Colonic mucosa (tissue), 4 donors: Measurements from ENCODE around the gene KPNB1. TPM values are rescaled to one million over a fixed set of nuclear protein-coding genes. Genes with fewer than 3 reads are reported as not detected.

ENCODE experiments used
- DNase-seq: peaks from one replicate; pipeline ENCODE4 v3.0.0-alpha.2; 2020
- H3K27ac ChIP-seq: fragments of 200-600 bp; one replicate; pipeline ENCODE4 v1.8.0; 2021
- H3K27me3 ChIP-seq: fragments of 200-600 bp; one replicate; pipeline ENCODE4 v1.8.0; 2021
- H3K36me3 ChIP-seq: fragments of 200-600 bp; one replicate; pipeline ENCODE4 v1.8.0; 2021
- H3K4me1 ChIP-seq: fragments of 200-600 bp; one replicate; pipeline ENCODE4 v1.8.0; 2021; ENCODE audit warnings: mild to moderate bottlenecking
- H3K4me3 ChIP-seq: fragments of 200-600 bp; one replicate; pipeline ENCODE4 v1.8.0; 2021
- H3K9ac ChIP-seq, 2 donors: one replicate each; pipeline ENCODE4 v1.7.0; 2013; ENCODE audit warnings: control low read depth in 2 of 2, low read depth in 2 of 2, low read length in 2 of 2
- H3K9me3 ChIP-seq: fragments of 200-600 bp; one replicate; pipeline ENCODE4 v1.8.0; 2021
- CTCF ChIP-seq: fragments of 200-600 bp; IDR thresholded peaks from one replicate; pipeline ENCODE4 v1.8.0; 2022; ENCODE audit warnings: antibody characterized with exemption, mild to moderate bottlenecking
- intact Hi-C: fragments of 100-400 bp; cut with DNase I; formaldehyde crosslinking; loops from one replicate; pipeline ENCODE4 v1.14.1; 2022
- total RNA-seq, 2 donors: library from RNA; stranded (reverse); fragmentation: NEBNext Ultra II Directional in 1 of 2; extraction: Animal tissue kit (Norgen Biotek cat#: 25700) in 1 of 2; gene quantifications; one replicate each; pipeline ENCODE4 v1.2.1, GENCODE V29; 2021
- donor health status: healthy.
- donor health status: DM: no; HTN: no; CAD: no.
- donor health status: DM: no; HTN: no; CAD: no.

The KPNB1 gene
- total RNA-seq, 2 donors from 2014 or later = 247 to 356 TPM

- intact Hi-C loops = no loop called here
- Histone ChIP-seq H3K4me1 (no peaks in the 10 kb centered on the region), H3K9me3 (no peaks in the 10 kb centered on the region), H3K4me3 (no peak overlapping the region), H3K27ac (no peak overlapping the region), H3K27me3 (no peaks in the 10 kb centered on the region), H3K36me3 (peaks cover 9% of the 10 kb centered on the region), H3K9ac (no peak overlapping the region)
- DNase-seq = no peak
- no peak for TF ChIP-seq CTCF
These were observed 28.2 kb upstream of the KPNB1 start for GRCh38 chr17:47621293-47622179.

- DNase-seq = no peak
- Histone ChIP-seq H3K9me3 (no peaks in the 10 kb centered on the region), H3K27me3 (no peaks in the 10 kb centered on the region), H3K9ac (no peak overlapping the region), H3K27ac (no peak overlapping the region), H3K36me3 (peaks cover 9% of the 10 kb centered on the region), H3K4me1 (no peaks in the 10 kb centered on the region), H3K4me3 (no peak overlapping the region)
- intact Hi-C loops = no loop called here
- TF ChIP-seq CTCF = no peak
These were observed 27.6 kb upstream of the KPNB1 start for GRCh38 chr17:47622180-47622549.

GRCh38 chr17:47624727-47625068 is 25.0 kb upstream of the KPNB1 start:
- TF ChIP-seq CTCF = no peak
- H3K36me3 ChIP-seq = no peaks in the 10 kb centered on the region

GRCh38 chr17:47628014-47628566 is 21.6 kb upstream of the KPNB1 start:
- no peak overlapping the region for H3K4me3 ChIP-seq
- no peaks in the 10 kb centered on the region for H3K36me3 ChIP-seq
- H3K9ac ChIP-seq = no peak overlapping the region
- no peaks in the 10 kb centered on the region for H3K9me3 ChIP-seq
- TF ChIP-seq CTCF = no peak
- no peak for DNase-seq
- no peak overlapping the region for H3K27ac ChIP-seq
- intact Hi-C loops = no loop called here
- H3K27me3 ChIP-seq = no peaks in the 10 kb centered on the region
- no peaks in the 10 kb centered on the region for H3K4me1 ChIP-seq

More at GRCh38 chr17:47624727-47625068, 25.0 kb upstream of the KPNB1 start:
- no peak for DNase-seq
- no peaks in the 10 kb centered on the region for H3K9me3 ChIP-seq
- no peak overlapping the region for H3K4me3 ChIP-seq
- no peaks in the 10 kb centered on the region for H3K4me1 ChIP-seq
- intact Hi-C loops = no loop called here
- H3K27me3 ChIP-seq = no peaks in the 10 kb centered on the region
- no peak overlapping the region for H3K9ac ChIP-seq
- no peak overlapping the region for H3K27ac ChIP-seq

- Histone ChIP-seq H3K27ac (no peak overlapping the region), H3K4me1 (no peaks in the 10 kb centered on the region), H3K27me3 (no peaks in the 10 kb centered on the region), H3K4me3 (no peak overlapping the region), H3K9ac (no peak overlapping the region), H3K36me3 (no peaks in the 10 kb centered on the region), H3K9me3 (no peaks in the 10 kb centered on the region)
- intact Hi-C loops = no loop called here
- no peak for DNase-seq
- no peak for TF ChIP-seq CTCF
These were observed 19.9 kb upstream of the KPNB1 start for GRCh38 chr17:47629826-47630225.
